Hepatocyte (in vitro differentiated cells): ENCODE results near the gene RBM47.

Source experiments
- CTCF ChIP-seq: fragments of 200-600 bp; sonication (generic); IDR thresholded peaks from 2 replicates; pipeline ENCODE4 v1.5.1; 2016; ENCODE audit warnings: antibody characterized with exemption, mild to moderate bottlenecking; ENCODE audit not compliant: poor library complexity
- EZH2 ChIP-seq: fragments of 200-600 bp; sonication (generic); IDR thresholded peaks from 2 replicates; pipeline ENCODE4 v1.6.1; 2016; ENCODE audit warnings: antibody characterized with exemption, mild to moderate bottlenecking, borderline replicate concordance

- no peak for TF ChIP-seq EZH2
- TF ChIP-seq CTCF: no peak
Observed at GRCh38 chr4:40621229-40621591, 8.5 kb downstream of the RBM47 start.
